ENCODE data around the gene PCDHB15. TPM values are rescaled to one million over a fixed set of nuclear protein-coding genes. Genes with fewer than 3 reads are reported as not detected.

PCDHB15 gene
- total and polyA plus RNA-seq, 12 donors, result 2.3 to 10.5 (median 4.6) TPM

GRCh38 chr5:141258464-141258863 lies 13.3 kb downstream of the PCDHB15 start:
- H3K27ac ChIP-seq, result no peak overlapping the region
- intact Hi-C loops (cut with DNase I), result loop anchor here in 1 of 10 donors (10.0 kb wide), 1 partner anchor 56 kb away; no protein-coding TSS in a partner anchor

GRCh38 chr5:141258948-141259347 lies 13.8 kb downstream of the PCDHB15 start:
- DNase-seq (no peak), ATAC-seq (no peak)
- Histone ChIP-seq H3K9me3 (peaks cover 5 to 100% (median 100%) of the 10 kb centered on the region in 11 donors), H3K27ac (no peak overlapping the region), H3K36me3 (peaks cover 0 to 61% (median 3%) of the 10 kb centered on the region in 9 donors), H3K4me3 (no peak overlapping the region), H3K27me3 (no peaks in the 10 kb centered on the region), H3K4me1 (no peaks in the 10 kb centered on the region)
- TF ChIP-seq CTCF (IDR thresholded peaks at IDR 0.05), result no peak
- intact Hi-C loops (cut with DNase I), result loop anchor here in 1 of 10 donors (10.0 kb wide), 1 partner anchor 56 kb away; no protein-coding TSS in a partner anchor

More at GRCh38 chr5:141258464-141258863, 13.3 kb downstream of the PCDHB15 start:
- peaks cover 5 to 100% (median 100%) of the 10 kb centered on the region in 11 donors for H3K9me3 ChIP-seq
- H3K4me3 ChIP-seq, result no peak overlapping the region
- H3K36me3 ChIP-seq, result peaks cover 0 to 57% (median 3%) of the 10 kb centered on the region in 9 donors
- DNase-seq, result no peak
- no peaks in the 10 kb centered on the region for H3K27me3 ChIP-seq
- no peak for TF ChIP-seq CTCF (IDR thresholded peaks at IDR 0.05)
- no peak for ATAC-seq
- H3K4me1 ChIP-seq, result no peaks in the 10 kb centered on the region

GRCh38 chr5:141260458-141261237 lies 15.5 kb downstream of the PCDHB15 start:
- peaks cover 0 to 64% (median 3%) of the 10 kb centered on the region in 9 donors for H3K36me3 ChIP-seq
- H3K27me3 ChIP-seq, result no peaks in the 10 kb centered on the region
- no peak for TF ChIP-seq CTCF (IDR thresholded peaks at IDR 0.05)
- peaks cover 2 to 100% (median 100%) of the 10 kb centered on the region in 11 donors for H3K9me3 ChIP-seq
- intact Hi-C loops (cut with DNase I), result no loop called here
- no peak for DNase-seq
- ATAC-seq, result no peak
- no peaks in the 10 kb centered on the region for H3K4me1 ChIP-seq
- H3K27ac ChIP-seq, result no peak overlapping the region
- WGBS, 2 donors, result 63 to 67% methylated on average over 5 of the region's 5 CpGs
- no peak overlapping the region for H3K4me3 ChIP-seq

- intact Hi-C loops (cut with DNase I), result no loop called here
- Histone ChIP-seq H3K9me3 (peaks cover 5 to 100% (median 100%) of the 10 kb centered on the region in 11 donors), H3K27ac (no peak overlapping the region), H3K4me3 (no peak overlapping the region), H3K4me1 (no peaks in the 10 kb centered on the region), H3K27me3 (no peaks in the 10 kb centered on the region), H3K36me3 (peaks cover 0 to 64% (median 0%) of the 10 kb centered on the region in 9 donors)
- ATAC-seq (no peak), DNase-seq (no peak)
- TF ChIP-seq CTCF (IDR thresholded peaks at IDR 0.05), result no peak
- WGBS, 2 donors, result 32 to 74% methylated on average over 1 of the region's 1 CpG
Measured at GRCh38 chr5:141261238-141261546, 16.0 kb downstream of the PCDHB15 start.

Measured in heart right ventricle (tissue), 16 donors.